GM19240 (cell line): ENCODE measurements around the gene TPRX2.
"Not testable (repeated sequence)": the region's sequence is repeated elsewhere in the genome, so short reads cannot be mapped to it uniquely, and the experiment has no call there.

Source experiments
- DNase-seq: peaks from one replicate; pipeline ENCODE4 v3.0.0; 2011; ENCODE audit warnings: low spot score; ENCODE audit not compliant: insufficient read length

Gene TPRX2

GRCh38 chr19:47858646-47859285 is at the start of gene TPRX2:
Gene TPRX2, plus strand, starts transcription at chr19:47859235. Its CDS starts 12 bp downstream, at chr19:47859247.
- not testable (repeated sequence) for DNase-seq

- peak; percentile 53 for DNase-seq
These were observed 45.6 kb upstream of the TPRX2 start for GRCh38 chr19:47813304-47813994.

- DNase-seq: no peak
These were observed 45.1 kb upstream of the TPRX2 start for GRCh38 chr19:47813995-47814328.

- not testable (repeated sequence) for DNase-seq
These were observed 42.8 kb upstream of the TPRX2 start for GRCh38 chr19:47816270-47816669.

- DNase-seq: not testable (repeated sequence)
These were observed 40.8 kb upstream of the TPRX2 start for GRCh38 chr19:47818221-47818620.

- no peak for DNase-seq
These were observed 39.2 kb upstream of the TPRX2 start for GRCh38 chr19:47819858-47820257.

GRCh38 chr19:47820410-47820809 is 38.6 kb upstream of the TPRX2 start:
- DNase-seq: no peak

- DNase-seq: no peak
These were observed 37.5 kb upstream of the TPRX2 start, which contains the start of gene CRX for GRCh38 chr19:47821460-47822020. Gene CRX, plus strand, starts transcription at chr19:47821937. Its CDS starts 12,507 bp downstream, at chr19:47834444.

- DNase-seq: no peak
These were observed 34.6 kb upstream of the TPRX2 start for GRCh38 chr19:47824396-47824795.

- no peak for DNase-seq
These were observed 32.2 kb upstream of the TPRX2 start for GRCh38 chr19:47826800-47827199.

GRCh38 chr19:47832723-47833122 is 26.3 kb upstream of the TPRX2 start:
- DNase-seq: no peak

- DNase-seq: no peak
These were observed 23.0 kb upstream of the TPRX2 start for GRCh38 chr19:47836038-47836437.

GRCh38 chr19:47839411-47839810 is 19.6 kb upstream of the TPRX2 start:
- no peak for DNase-seq

- DNase-seq: no peak
These were observed 19.1 kb upstream of the TPRX2 start for GRCh38 chr19:47839913-47840312.

GRCh38 chr19:47842941-47843340 is 16.1 kb upstream of the TPRX2 start:
- DNase-seq: no peak

GRCh38 chr19:47848425-47848822 is 10.6 kb upstream of the TPRX2 start:
- DNase-seq: no peak

- DNase-seq: no peak
These were observed 10.1 kb upstream of the TPRX2 start for GRCh38 chr19:47848823-47849473.

- no peak for DNase-seq
These were observed 6.0 kb upstream of the TPRX2 start for GRCh38 chr19:47853003-47853402.

GRCh38 chr19:47854459-47854858 is 4.6 kb upstream of the TPRX2 start:
- no peak for DNase-seq

GRCh38 chr19:47858231-47858630 is 804 bp upstream of the TPRX2 start:
- DNase-seq: not testable (repeated sequence)

- DNase-seq: not testable (repeated sequence)
These were observed 803 bp downstream of the TPRX2 start for GRCh38 chr19:47859838-47860237.

- no peak for DNase-seq
These were observed 1.7 kb downstream of the TPRX2 start for GRCh38 chr19:47860602-47861297.
